Endothelial cell (in vitro differentiated cells): ENCODE measurements around the gene CLIP3. TPM values are rescaled to one million over a fixed set of nuclear protein-coding genes. Genes with fewer than 3 reads are reported as not detected.

Source experiments
- DNase-seq: peaks from one replicate; pipeline ENCODE4 v3.0.0; 2021; ENCODE audit warnings: low spot score
- H3K27ac Mint-ChIP-seq: one replicate; pipeline ENCODE4 v1.8.0; 2021; ENCODE audit warnings: mixed read lengths, inconsistent platforms; ENCODE audit not compliant: unreplicated experiment
- H3K27me3 Mint-ChIP-seq: one replicate; pipeline ENCODE4 v1.8.0; 2021; ENCODE audit warnings: mild to moderate bottlenecking, moderate library complexity, mixed read lengths, inconsistent platforms; ENCODE audit not compliant: unreplicated experiment
- H3K36me3 Mint-ChIP-seq: one replicate; pipeline ENCODE4 v1.8.0; 2021; ENCODE audit warnings: mild to moderate bottlenecking, low read depth, mixed read lengths, inconsistent platforms; ENCODE audit not compliant: unreplicated experiment
- H3K4me1 Mint-ChIP-seq: one replicate; pipeline ENCODE4 v1.8.0; 2021; ENCODE audit warnings: mild to moderate bottlenecking, mixed read lengths, inconsistent platforms; ENCODE audit not compliant: unreplicated experiment
- H3K4me3 Mint-ChIP-seq: one replicate; pipeline ENCODE4 v1.8.0; 2021; ENCODE audit warnings: mild to moderate bottlenecking, mixed read lengths, inconsistent platforms; ENCODE audit not compliant: unreplicated experiment
- H3K9me3 Mint-ChIP-seq: one replicate; pipeline ENCODE4 v1.8.0; 2021; ENCODE audit warnings: mixed read lengths, inconsistent platforms; ENCODE audit not compliant: unreplicated experiment
- total RNA-seq: library from RNA; stranded (reverse); fragmentation: NEBNext Ultra II Directional; extraction: Animal tissue kit (Norgen Biotek cat#: 25700); gene quantifications from one replicate; pipeline ENCODE4 v1.2.1, GENCODE V29; 2021; ENCODE audit not compliant: unreplicated experiment
- TF ChIP-seq, protein P1 (sequence below): fragments of 200-600 bp; sonication (generic); IDR thresholded peaks from one replicate; pipeline ENCODE4 v1.5.0; 2021; ENCODE audit warnings: antibody characterized with exemption; ENCODE audit not compliant: unreplicated experiment

CLIP3 gene
- total RNA-seq, 1 donor from 2014 or later: 94.8 TPM

DNA sequence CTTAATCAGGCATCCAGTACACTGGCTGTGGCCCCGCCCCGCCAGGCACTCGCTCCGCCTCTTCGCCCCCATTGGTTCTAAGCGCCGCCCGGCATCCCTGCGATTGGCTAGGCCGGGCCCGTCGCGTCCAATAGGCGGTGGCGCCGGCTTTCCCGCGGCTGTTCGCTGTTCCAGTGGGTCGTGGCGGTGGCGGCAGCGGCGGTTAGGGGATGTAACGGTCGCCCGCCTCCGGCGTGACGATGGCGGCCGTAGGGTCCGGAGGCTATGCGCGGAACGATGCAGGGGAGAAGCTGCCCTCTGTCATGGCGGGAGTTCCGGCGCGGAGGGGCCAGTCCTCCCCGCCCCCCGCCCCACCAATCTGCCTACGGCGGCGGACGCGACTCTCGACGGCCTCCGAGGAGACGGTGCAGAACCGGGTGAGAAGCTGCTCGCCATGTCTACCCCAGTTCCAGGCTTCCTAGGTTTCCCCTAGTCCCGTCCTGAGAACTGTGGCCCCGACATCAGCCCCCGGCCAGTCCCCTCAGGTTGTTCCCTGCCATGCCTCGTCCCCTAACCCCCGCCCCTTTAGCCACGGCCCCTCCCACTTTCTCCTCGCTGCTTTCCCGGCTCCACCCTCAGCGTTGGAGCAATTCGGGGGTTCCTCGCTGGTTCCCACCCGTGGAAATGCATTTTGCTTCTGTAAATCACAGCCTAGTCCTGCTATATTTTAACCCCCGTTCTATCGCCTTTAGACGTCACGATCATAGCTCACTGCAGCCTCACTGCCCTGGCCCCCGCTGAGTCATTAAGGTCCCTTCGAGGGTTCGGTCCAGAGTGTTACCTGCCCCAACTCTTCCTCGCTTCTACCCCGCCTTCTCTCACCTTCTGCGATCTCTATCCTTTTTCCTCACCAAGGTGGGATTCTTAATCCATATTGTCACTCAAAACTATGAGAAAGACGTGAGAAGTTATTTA, 22.3 kb upstream of the CLIP3 start, which contains the start of gene WDR62:
Gene WDR62 (plus strand): TSS at position 165 of the 954 bp plus-strand sequence. CDS start 75 bp downstream, at position 240.
- peaks cover 11% of the 10 kb centered on the region for H3K36me3 Mint-ChIP-seq
- peaks cover 20% of the 10 kb centered on the region for H3K4me1 Mint-ChIP-seq
- no peaks in the 10 kb centered on the region for H3K9me3 Mint-ChIP-seq
- peaks cover 11% of the 10 kb centered on the region for H3K27me3 Mint-ChIP-seq
- TF ChIP-seq, protein P1, sequence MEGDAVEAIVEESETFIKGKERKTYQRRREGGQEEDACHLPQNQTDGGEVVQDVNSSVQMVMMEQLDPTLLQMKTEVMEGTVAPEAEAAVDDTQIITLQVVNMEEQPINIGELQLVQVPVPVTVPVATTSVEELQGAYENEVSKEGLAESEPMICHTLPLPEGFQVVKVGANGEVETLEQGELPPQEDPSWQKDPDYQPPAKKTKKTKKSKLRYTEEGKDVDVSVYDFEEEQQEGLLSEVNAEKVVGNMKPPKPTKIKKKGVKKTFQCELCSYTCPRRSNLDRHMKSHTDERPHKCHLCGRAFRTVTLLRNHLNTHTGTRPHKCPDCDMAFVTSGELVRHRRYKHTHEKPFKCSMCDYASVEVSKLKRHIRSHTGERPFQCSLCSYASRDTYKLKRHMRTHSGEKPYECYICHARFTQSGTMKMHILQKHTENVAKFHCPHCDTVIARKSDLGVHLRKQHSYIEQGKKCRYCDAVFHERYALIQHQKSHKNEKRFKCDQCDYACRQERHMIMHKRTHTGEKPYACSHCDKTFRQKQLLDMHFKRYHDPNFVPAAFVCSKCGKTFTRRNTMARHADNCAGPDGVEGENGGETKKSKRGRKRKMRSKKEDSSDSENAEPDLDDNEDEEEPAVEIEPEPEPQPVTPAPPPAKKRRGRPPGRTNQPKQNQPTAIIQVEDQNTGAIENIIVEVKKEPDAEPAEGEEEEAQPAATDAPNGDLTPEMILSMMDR: no peak
- H3K27ac Mint-ChIP-seq: peak within 1 kb of the TSS; percentile 85
- DNase-seq: peak; percentile 94
- peak within 1 kb of the TSS; percentile 98 for H3K4me3 Mint-ChIP-seq

DNA sequence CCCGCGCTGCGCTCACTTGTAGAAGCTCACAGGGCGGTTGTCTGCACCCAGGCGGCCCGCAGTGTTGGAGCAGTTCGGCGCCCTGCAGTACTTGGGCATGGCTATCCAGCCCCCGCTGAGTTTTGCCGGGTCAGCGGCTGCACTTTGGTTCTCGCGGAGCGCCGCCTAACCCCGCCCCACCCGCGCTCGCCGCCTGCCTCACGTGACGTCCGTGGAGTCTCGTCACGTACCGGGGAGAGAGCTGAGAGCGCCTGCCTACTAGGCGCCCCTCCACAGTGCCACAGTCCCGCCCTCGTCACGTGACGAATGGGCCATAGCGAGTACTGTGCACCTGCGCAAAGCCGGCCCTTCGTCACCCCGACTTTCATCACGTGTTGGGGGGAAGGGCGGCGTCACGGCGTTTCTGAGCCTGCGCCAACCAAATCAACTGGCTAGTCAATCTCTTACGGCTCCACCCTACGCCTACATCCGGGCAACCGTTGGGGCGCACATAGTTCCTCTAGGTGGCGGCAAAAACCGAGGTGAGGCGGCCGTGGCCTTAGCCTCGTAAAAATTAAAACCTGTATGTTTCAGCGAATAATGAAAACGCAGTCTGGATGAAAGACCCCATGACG, 21.6 kb upstream of the CLIP3 start, which contains the start of gene THAP8:
Gene THAP8 (minus strand): TSS at position 167 of the 614 bp plus-strand sequence. CDS start 68 bp downstream, at position 99.
- peak within 1 kb of the TSS; percentile 98 for H3K4me3 Mint-ChIP-seq
- no peaks in the 10 kb centered on the region for H3K9me3 Mint-ChIP-seq
- peaks cover 11% of the 10 kb centered on the region for H3K27me3 Mint-ChIP-seq
- H3K36me3 Mint-ChIP-seq: peaks cover 11% of the 10 kb centered on the region
- H3K4me1 Mint-ChIP-seq: peaks cover 19% of the 10 kb centered on the region
- DNase-seq: peak; percentile 97
- TF ChIP-seq, protein P1: no peak
- peak within 1 kb of the TSS; percentile 85 for H3K27ac Mint-ChIP-seq

DNA sequence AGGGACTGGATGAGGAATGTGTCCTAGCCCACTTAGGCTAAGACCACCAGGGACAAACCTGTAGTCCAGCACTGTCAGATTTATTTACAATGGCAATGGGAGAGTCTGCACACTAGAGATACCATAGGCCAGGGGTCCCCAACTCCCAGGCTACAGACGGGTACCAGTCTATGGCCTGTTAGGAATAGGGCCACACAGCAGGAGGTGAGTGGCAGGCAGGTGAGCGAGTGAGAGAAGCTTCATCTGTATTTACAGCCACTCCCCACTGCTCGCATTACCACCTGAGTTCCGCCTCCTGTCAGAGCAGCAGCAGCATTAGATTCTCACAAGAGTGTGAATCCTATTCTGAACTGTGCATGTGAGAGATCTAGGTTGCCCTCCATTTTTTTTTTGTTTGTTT, 19.0 kb upstream of the CLIP3 start:
- Mint-ChIP-seq H3K4me3 (no peak overlapping the region), H3K27me3 (peaks cover 9% of the 10 kb centered on the region), H3K4me1 (peaks cover 19% of the 10 kb centered on the region), H3K27ac (peak overlapping the region; percentile 51), H3K9me3 (no peaks in the 10 kb centered on the region), H3K36me3 (peaks cover 7% of the 10 kb centered on the region)
- DNase-seq: no peak
- TF ChIP-seq, protein P1: no peak

DNA sequence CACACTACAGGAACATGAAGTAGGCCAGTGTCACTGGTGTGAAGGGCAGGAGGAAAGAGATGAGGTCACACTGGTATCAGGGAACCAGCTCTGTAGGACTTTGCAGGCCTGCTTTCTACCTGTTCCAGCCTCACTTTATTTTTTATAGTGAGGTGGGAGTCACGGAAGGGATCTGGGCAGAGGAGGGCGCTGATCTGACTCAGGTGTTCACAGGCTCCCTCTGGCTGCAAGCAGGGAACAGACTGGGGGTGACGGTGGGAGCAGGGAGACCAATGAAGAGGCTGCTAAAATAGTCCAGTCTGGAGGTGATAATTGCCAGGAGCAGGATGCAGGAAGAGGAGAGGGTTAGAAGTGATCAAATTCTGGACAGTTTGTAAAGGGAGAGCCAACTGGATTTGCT, 18.6 kb upstream of the CLIP3 start:
- Mint-ChIP-seq H3K27me3 (peaks cover 9% of the 10 kb centered on the region), H3K36me3 (peaks cover 11% of the 10 kb centered on the region), H3K9me3 (no peaks in the 10 kb centered on the region), H3K4me3 (no peak overlapping the region), H3K4me1 (peaks cover 19% of the 10 kb centered on the region), H3K27ac (peak overlapping the region; percentile 51)
- TF ChIP-seq, protein P1: no peak
- peak; percentile 27 for DNase-seq
